ENCODE data around the gene GAST. TPM values are rescaled to one million over a fixed set of nuclear protein-coding genes. Genes with fewer than 3 reads are reported as not detected.

Gene GAST
- polyA plus RNA-seq, 2 of the 4 experiments (the other 2 are of a cell fraction), result not detected

DNA sequence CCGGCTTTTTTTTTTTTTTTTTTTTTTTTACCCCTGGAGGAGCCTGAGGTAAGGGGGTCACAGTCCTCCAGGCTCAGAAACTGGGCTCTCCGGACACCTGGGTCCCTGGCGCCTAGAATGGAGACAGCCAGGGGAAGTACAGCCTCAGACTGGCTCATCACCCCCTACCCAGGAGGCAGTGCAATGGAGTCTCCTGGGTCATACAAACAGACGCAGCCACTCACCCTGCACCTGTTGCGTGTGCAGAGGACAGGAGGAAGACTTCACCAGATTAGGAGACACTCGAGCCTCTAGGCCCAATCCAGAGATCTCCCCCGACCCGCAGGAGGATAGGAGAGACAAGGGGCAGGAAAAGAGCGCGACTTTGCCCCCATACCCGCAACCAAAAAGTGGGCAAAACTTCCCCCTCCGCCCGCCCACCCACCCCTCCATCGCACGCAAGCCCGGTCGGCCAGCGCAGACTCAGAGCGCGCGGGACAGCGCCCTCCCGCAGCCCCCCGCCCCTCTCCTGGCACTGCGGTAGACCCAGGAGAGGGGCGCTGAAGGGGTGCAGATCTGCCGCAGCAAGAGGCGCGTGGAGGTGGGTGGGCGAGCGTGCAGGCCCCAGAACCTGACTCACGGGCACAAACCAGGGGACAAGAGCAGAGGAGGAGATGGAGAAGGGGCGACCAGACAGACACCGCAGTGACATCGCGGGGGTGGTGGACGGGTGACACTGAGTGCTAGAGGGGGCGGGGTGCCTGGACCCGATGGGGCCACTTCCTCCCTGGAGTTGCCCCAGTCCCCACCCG lies 21.4 kb downstream of the GAST start (continued):
- no peak for TF ChIP-seq RFX5 (IDR thresholded peaks at IDR 0.05)
- no peak for TF ChIP-seq FOXS1 (CRISPR knock-in tag; IDR thresholded peaks at IDR 0.05)
- TF ChIP-seq RAD21 (conservative IDR thresholded peaks at IDR 0.05 in 1 of 2, IDR thresholded peaks at IDR 0.05 in 1 of 2), result no peak

DNA sequence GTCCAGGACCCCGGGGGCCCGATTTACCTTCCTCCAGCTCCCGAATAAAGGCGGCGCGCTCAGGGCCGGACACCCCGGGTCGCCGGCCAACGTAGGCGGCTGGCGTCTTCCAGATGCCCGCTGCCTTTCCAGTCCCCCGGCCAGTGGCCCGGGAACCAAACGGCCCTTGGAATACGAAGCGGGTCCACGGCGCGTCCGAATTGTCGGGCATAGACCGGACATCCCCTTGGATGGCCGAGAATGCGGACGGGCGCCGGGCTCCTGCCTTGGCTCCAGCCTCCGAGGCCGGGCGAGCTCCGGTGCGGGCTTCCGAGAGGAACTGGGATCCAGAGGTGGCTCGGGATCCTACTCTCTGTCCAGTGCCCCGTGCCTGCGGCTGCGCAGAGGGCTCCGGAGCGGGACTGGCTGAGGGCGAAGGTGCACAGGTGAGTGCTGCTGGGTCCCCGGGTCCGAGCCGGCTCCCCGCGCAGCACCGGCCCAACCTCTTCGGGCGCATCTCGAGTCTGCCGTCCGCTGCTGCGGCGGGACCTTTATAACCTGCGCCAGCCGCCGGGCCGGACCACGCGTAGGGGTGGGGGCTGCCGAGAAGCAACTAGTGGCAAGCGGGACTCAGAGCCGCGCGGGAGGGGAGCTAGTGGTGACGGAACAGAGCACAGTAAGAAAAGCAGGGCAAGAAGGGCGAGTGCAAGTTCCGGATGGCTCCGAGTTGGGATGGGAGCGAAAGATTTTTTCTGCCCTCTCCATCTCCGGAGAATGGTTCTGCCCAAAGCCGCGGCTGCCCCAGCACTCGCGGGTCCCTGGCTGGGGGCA lies 22.2 kb downstream of the GAST start, which contains the start of gene HAP1:
Gene HAP1 (minus strand): TSS at position 505 of the 810 bp plus-strand sequence. CDS start 9 bp downstream, at position 496.
- Histone ChIP-seq H3K4me3 (peak within 1 kb of the TSS; percentile 57), H3K9me3 (no peaks in the 10 kb centered on the region), H3K4me2 (peak within 1 kb of the TSS; percentile 98), H3K4me1 (peaks cover 28% of the 10 kb centered on the region), H3K27ac (peak within 1 kb of the TSS; percentile 73 to 90)
- TF ChIP-seq MAFK (IDR thresholded peaks at IDR 0.05; ENCODE audit: partially characterized antibody) (no peak), CEBPB (IDR thresholded peaks at IDR 0.05) (no peak), PHF8 (IDR thresholded peaks at IDR 0.05; ENCODE audit: borderline replicate concordance, low read depth) (peak; percentile 93), RNF2 (IDR thresholded peaks at IDR 0.05; ENCODE audit: borderline replicate concordance, low read depth) (0 out of 2 replicates have a peak, but pooled peaks have one; percentile 84), GATA3 (IDR thresholded peaks at IDR 0.05; ENCODE audit: borderline replicate concordance) (peak; percentile 88), HDAC2 (IDR thresholded peaks at IDR 0.05) (0 out of 2 replicates have a peak, but pooled peaks have one; percentile 66), BHLHE40 (IDR thresholded peaks at IDR 0.05; ENCODE audit: low read depth, low read length) (peak; percentile 74), JUN (IDR thresholded peaks at IDR 0.05) (peak; percentile 84 to 91; a peak in 4 of 5 replicates), HEYL (CRISPR knock-in tag; IDR thresholded peaks at IDR 0.05) (no peak), RAD21 (conservative IDR thresholded peaks at IDR 0.05 in 1 of 2, IDR thresholded peaks at IDR 0.05 in 1 of 2) (0 out of 5 replicates have a peak, but pooled peaks of 1 of the 2 experiments have one; percentile 17), TFCP2L1 (CRISPR knock-in tag; IDR thresholded peaks at IDR 0.05) (peak; percentile 87; the same call in 1 of the 2 replicates), RFX5 (IDR thresholded peaks at IDR 0.05) (no peak), HOXB13 (CRISPR knock-in tag; IDR thresholded peaks at IDR 0.05; ENCODE audit: low read depth) (no peak), ZNF302 (CRISPR knock-in tag; IDR thresholded peaks at IDR 0.05) (no peak), POLR2A (IDR thresholded peaks at IDR 0.05; ENCODE audit: low read length) (peak; percentile 100)
- TF ChIP-seq, protein P1, sequence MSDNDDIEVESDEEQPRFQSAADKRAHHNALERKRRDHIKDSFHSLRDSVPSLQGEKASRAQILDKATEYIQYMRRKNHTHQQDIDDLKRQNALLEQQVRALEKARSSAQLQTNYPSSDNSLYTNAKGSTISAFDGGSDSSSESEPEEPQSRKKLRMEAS (IDR thresholded peaks at IDR 0.05), result peak; percentile 60
- TF ChIP-seq, protein P2, sequence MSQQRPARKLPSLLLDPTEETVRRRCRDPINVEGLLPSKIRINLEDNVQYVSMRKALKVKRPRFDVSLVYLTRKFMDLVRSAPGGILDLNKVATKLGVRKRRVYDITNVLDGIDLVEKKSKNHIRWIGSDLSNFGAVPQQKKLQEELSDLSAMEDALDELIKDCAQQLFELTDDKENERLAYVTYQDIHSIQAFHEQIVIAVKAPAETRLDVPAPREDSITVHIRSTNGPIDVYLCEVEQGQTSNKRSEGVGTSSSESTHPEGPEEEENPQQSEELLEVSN (IDR thresholded peaks at IDR 0.05; ENCODE audit: borderline replicate concordance, low read depth), result peak; percentile 21; the same call in 1 of the 2 replicates
- TF ChIP-seq, protein P3, sequence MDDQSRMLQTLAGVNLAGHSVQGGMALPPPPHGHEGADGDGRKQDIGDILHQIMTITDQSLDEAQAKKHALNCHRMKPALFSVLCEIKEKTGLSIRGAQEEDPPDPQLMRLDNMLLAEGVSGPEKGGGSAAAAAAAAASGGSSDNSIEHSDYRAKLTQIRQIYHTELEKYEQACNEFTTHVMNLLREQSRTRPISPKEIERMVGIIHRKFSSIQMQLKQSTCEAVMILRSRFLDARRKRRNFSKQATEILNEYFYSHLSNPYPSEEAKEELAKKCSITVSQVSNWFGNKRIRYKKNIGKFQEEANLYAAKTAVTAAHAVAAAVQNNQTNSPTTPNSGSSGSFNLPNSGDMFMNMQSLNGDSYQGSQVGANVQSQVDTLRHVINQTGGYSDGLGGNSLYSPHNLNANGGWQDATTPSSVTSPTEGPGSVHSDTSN (IDR thresholded peaks at IDR 0.05), result peak; percentile 35; the same call in 1 of the 2 replicates
- TF ChIP-seq, protein P4, sequence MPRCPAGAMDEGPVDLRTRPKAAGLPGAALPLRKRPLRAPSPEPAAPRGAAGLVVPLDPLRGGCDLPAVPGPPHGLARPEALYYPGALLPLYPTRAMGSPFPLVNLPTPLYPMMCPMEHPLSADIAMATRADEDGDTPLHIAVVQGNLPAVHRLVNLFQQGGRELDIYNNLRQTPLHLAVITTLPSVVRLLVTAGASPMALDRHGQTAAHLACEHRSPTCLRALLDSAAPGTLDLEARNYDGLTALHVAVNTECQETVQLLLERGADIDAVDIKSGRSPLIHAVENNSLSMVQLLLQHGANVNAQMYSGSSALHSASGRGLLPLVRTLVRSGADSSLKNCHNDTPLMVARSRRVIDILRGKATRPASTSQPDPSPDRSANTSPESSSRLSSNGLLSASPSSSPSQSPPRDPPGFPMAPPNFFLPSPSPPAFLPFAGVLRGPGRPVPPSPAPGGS (IDR thresholded peaks at IDR 0.05), result peak; percentile 97
- POLR2A ChIA-PET, result interaction anchor here (0.5 to 1.6 kb wide), 23 partner anchors 9 to 224 kb away, joined by 3 to 12 read pairs (median 4); partner anchors contain the start of genes ACLY, JUP and P3H4
- DNase-seq (ENCODE audit: low read depth in 1 of 2, low spot score in 1 of 2), result peak; percentile 76 to 84
- FAIRE-seq, result no peak
- CTCF ChIA-PET, result interaction anchor here (0.6 to 96.0 kb wide), 9 partner anchors 9 to 383 kb away, joined by 3 to 3262 read pairs (median 5); partner anchors contain the start of genes FKBP10, JUP and P3H4
- WGBS (ENCODE audit: missing lambda C conversion rate), result 5% methylated on average over 55 of the region's 77 CpGs
- peak; percentile 62 to 71 for ATAC-seq

All from A549 (cell line).